ENCODE results near the gene RABEP1. TPM values are rescaled to one million over a fixed set of nuclear protein-coding genes. Genes with fewer than 3 reads are reported as not detected.

The RABEP1 gene
- total and polyA plus RNA-seq, 9 of the 15 experiments (the other 6 are each of a cell fraction or from before 2014, with no cell fraction given) = 8.2 to 38.9 (median 30.3) TPM

GRCh38 chr17:5391678-5392077 lies 109.6 kb downstream of the RABEP1 start:
- Histone ChIP-seq H3K27ac (ENCODE audit: extremely low read depth, low read depth, low read length) (no peak overlapping the region; the same call in 2 of the 3 replicates), H3K9ac (ENCODE audit: insufficient read depth in 1 of 2, low read depth in 2 of 2, low read length in 2 of 2) (no peak overlapping the region), H3K4me2 (ENCODE audit: insufficient read depth, low read length) (no peak overlapping the region), H3K4me3 (no peak overlapping the region), H3K9me1 (ENCODE audit: control insufficient read depth, insufficient read depth, low read length) (no peaks in the 10 kb centered on the region), H3K27me3 (ENCODE audit: control insufficient read depth in 2 of 2, insufficient read depth in 2 of 2, low read length in 2 of 2) (no peaks in the 10 kb centered on the region), H4K20me1 (replicated peaks; ENCODE audit: control insufficient read depth, insufficient read depth, low read length) (no peaks in the 10 kb centered on the region), H2AFZ (ENCODE audit: low read depth, low read length) (no peak overlapping the region), H3K9me3 (replicated peaks; ENCODE audit: control insufficient read depth, insufficient read depth, low read depth, low read length) (no peaks in the 10 kb centered on the region), H3K79me2 (ENCODE audit: control insufficient read depth, insufficient read depth, low read length) (no peaks in the 10 kb centered on the region), H3K36me3 (ENCODE audit: control insufficient read depth, insufficient read depth, low read length) (peaks cover 81% of the 10 kb centered on the region), H3K4me1 (replicated peaks in 1 of 2; ENCODE audit: control insufficient read depth in 2 of 2, insufficient read depth in 2 of 2, low read length in 2 of 2) (no peaks in the 10 kb centered on the region)
- no TSS peak for BruUV-seq (replicated peaks)
- FAIRE-seq = no peak
- DNase-seq (ENCODE audit: extremely low read depth in 1 of 4, low spot score in 3 of 4) = no peak
- ChIA-PET POLR2A (interaction anchor here (0.6 to 2.4 kb wide), 5 partner anchors 11 to 28 kb away, joined by 3 to 14 read pairs (median 5); partner anchors contain the start of gene NUP88), CTCF (ENCODE audit: low intra/inter-chr PET ratio) (no interaction called here)
- intact Hi-C loops (cut with micrococcal nuclease) (no loop called here), in situ Hi-C loops (cut with MboI) (no loop called here)
- TF ChIP-seq ID3 (CRISPR knock-in tag; IDR thresholded peaks at IDR 0.05) (no peak), ID3 (tag; IDR thresholded peaks at IDR 0.05) (no peak), ZNF263 (CRISPR knock-in tag; IDR thresholded peaks at IDR 0.05; ENCODE audit: borderline replicate concordance) (no peak), ZNF584 (CRISPR knock-in tag; IDR thresholded peaks at IDR 0.05; ENCODE audit: low read depth) (no peak), SFPQ (IDR thresholded peaks at IDR 0.05; ENCODE audit: low read depth, low read length) (no peak), HINFP (tag; conservative IDR thresholded peaks at IDR 0.05; ENCODE audit: low read depth) (no peak), JUNB (CRISPR knock-in tag; conservative IDR thresholded peaks at IDR 0.05) (no peak), STAT5A (IDR thresholded peaks at IDR 0.05; ENCODE audit: borderline replicate concordance, low read length) (no peak), ZBTB17 (CRISPR knock-in tag; IDR thresholded peaks at IDR 0.05) (no peak), POLR2H (tag; IDR thresholded peaks at IDR 0.05; ENCODE audit: low read depth) (no peak), GATAD2A (IDR thresholded peaks at IDR 0.05) (no peak), CHD2 (IDR thresholded peaks at IDR 0.05; ENCODE audit: low read depth, low read length) (no peak), EP400 (IDR thresholded peaks at IDR 0.05) (no peak), ARNT (IDR thresholded peaks at IDR 0.05) (no peak), RBM22 (IDR thresholded peaks at IDR 0.05; ENCODE audit: low read depth, low read length, poor library complexity, severe bottlenecking) (no peak), TBL1XR1 (IDR thresholded peaks at IDR 0.05; ENCODE audit: low read length in 2 of 2) (no peak), FOXP4 (CRISPR knock-in tag; IDR thresholded peaks at IDR 0.05; ENCODE audit: borderline replicate concordance) (no peak), YBX1 (IDR thresholded peaks at IDR 0.05) (no peak), SMAD1 (IDR thresholded peaks at IDR 0.05; ENCODE audit: low read depth, low read length, partially characterized antibody) (no peak)
- WGBS (ENCODE audit: insufficient coverage, low coverage, missing lambda C conversion rate) = 75% methylated on average over 5 of the region's 5 CpGs
- no peak for ATAC-seq

Measured in K562 (cell line).